SK-MEL-5 (cell line): ENCODE results near the gene VWC2L. TPM values are rescaled to one million over a fixed set of nuclear protein-coding genes. Genes with fewer than 3 reads are reported as not detected.
A peak's percentile ranks its signal among the peaks of the same experiment; 100 is the strongest.

Source experiments
- DNase-seq: peaks from one replicate; pipeline ENCODE4 v3.0.0-alpha.2; 2016; ENCODE audit warnings: low read depth, low spot score
- in situ Hi-C: cut with HindIII; loops from 2 replicates; pipeline ENCODE4 v1.10.0; 2016; ENCODE audit warnings: low sequenced_read_pairs, high pct_unique_total_duplicates, low pct_unique_long_range_greater_than_20kb
- total RNA-seq: library from RNA; depleted of rRNA; stranded (reverse); fragments of >200 nt; shearing (Covaris generic); gene quantifications from 2 replicates; pipeline ENCODE4 v1.2.3, GENCODE V29; 2014

VWC2L gene
- total RNA-seq, 1 experiment from 2014 or later: not detected

GRCh38 chr2:214450118-214450894 lies 39.5 kb downstream of the VWC2L start:
- DNase-seq: no peak
- in situ Hi-C loops: no loop called here

- no peak for DNase-seq
- in situ Hi-C loops: no loop called here
These were observed 40.8 kb downstream of the VWC2L start for GRCh38 chr2:214451516-214452275.

DNA sequence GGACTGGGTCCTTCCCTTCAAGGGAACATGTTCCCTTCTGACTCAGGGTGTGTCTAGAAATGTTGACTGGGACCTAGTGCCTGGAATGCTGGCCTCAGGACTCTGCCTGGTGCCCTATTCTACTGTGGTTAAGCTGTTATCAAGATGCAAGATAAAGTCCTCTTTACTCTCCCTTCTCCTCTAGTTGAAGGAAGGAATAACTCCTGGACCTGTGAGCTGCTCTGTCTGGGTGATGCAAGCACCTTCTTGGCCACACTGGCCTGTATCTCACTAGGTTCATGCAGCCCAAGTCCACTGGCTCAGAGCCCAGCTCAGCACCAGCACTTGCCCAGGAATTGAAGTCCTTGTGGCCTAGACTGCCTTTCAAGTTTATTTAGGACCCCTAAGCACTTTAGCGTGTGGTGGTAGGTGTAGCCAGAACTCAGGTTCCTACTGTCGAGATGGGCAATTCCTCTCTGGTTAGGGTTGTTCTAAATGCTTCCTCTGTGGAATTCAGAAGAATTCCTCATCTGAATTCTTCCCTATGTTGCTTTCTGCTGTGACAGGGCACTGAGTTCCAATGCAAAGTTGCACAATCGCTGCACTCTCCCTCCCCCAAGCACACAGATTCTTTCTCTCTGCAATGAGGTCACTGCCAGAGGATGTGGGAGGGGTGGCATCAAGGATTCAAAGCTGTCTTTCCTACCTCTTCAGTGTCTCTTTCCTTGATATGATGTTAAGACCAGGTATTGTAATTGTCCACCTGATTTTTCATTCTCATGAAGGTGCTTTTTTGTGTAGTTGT lies 54.7 kb downstream of the VWC2L start:
- in situ Hi-C loops: no loop called here
- no peak for DNase-seq

- in situ Hi-C loops: no loop called here
- DNase-seq: no peak
These were observed 58.9 kb downstream of the VWC2L start for GRCh38 chr2:214469728-214470127.

DNA sequence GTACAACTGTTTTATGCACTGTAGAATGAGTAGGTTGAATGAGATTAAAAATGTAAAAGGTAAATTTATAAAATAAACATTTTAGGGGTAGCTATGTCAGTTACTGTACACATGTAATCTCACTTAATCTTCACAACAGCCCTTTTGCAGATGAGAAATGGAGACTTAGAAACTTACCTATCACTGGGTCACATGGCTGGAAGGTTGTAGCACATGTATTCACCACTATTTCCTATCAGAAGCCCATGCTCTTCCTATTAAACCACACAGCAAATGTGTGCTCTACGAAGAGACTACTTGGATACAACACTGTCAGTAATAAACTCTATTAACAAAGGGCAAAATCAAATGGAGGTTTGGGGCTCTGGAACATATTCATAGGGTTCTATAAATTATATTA lies 60.5 kb downstream of the VWC2L start:
- no peak for DNase-seq
- in situ Hi-C loops: no loop called here

GRCh38 chr2:214471990-214472389 lies 61.1 kb downstream of the VWC2L start:
- DNase-seq: no peak
- in situ Hi-C loops: no loop called here

- DNase-seq: no peak
- in situ Hi-C loops: no loop called here
These were observed 66.5 kb downstream of the VWC2L start for GRCh38 chr2:214477305-214477704.

DNA sequence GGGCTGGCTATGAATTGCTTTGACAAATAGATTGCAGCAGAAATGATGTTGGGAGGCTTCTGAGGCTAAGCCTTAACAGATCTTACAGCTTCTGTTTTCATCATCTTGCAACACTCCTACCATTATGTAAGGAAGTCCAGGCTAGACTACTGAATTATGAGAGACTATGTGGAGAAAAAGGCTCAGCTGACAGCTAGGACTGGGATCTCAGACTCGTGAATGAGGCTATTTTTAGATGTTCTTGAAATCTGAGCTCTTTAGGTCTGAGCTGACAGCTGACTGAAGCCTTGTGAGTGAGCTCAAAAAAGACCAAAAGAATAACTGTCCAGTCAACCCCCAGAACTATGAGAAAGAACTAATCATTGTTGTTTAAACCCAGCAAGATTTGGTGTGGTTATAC lies 70.3 kb downstream of the VWC2L start:
- in situ Hi-C loops: no loop called here
- peak; percentile 94 for DNase-seq

GRCh38 chr2:214482728-214483127 lies 71.9 kb downstream of the VWC2L start:
- in situ Hi-C loops: no loop called here
- peak; percentile 22 for DNase-seq

- in situ Hi-C loops: no loop called here
- no peak for DNase-seq
These were observed 73.4 kb downstream of the VWC2L start for GRCh38 chr2:214484239-214484638.

DNA sequence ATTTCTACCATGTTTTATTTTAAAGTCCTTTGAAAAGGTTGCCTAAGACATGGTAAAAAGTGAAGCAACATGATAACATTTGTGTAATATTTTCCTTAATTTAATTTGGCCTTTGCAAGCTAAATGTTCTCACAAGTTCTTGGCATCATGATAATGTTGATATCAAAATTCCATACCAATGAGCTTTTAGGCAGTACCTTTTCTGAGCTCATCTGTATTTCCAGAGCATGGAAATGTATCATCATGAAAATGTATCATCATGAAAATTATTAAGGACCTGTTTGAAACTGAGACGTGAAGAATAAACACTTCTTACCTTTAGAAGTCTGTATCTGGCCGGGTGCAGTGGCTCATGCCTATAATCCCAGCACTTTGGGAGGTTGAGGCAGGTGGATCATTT lies 73.8 kb downstream of the VWC2L start:
- in situ Hi-C loops: no loop called here

DNA sequence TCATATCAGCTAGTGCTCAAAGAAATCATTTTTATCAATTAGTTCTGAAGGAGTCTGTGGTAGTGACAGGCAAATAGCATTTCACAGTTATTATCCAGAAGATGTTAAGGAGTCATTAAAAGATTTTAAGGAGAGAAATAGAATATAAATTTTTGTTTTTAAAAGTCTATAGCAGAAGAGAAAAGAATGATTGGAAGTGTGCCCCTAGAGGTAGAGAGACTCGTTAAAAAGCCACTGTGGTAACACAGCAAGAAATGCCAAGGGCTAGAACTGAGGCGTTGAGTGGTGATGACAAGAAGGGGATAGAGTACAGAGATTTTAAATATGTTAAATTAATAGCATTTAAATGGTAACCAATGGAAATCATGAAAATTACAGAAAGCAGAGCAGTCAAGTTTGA lies 78.3 kb downstream of the VWC2L start:
- peak; percentile 3 for DNase-seq
- in situ Hi-C loops: no loop called here

More for the DNA sequence above, 73.8 kb downstream of the VWC2L start:
- no peak for DNase-seq

DNA sequence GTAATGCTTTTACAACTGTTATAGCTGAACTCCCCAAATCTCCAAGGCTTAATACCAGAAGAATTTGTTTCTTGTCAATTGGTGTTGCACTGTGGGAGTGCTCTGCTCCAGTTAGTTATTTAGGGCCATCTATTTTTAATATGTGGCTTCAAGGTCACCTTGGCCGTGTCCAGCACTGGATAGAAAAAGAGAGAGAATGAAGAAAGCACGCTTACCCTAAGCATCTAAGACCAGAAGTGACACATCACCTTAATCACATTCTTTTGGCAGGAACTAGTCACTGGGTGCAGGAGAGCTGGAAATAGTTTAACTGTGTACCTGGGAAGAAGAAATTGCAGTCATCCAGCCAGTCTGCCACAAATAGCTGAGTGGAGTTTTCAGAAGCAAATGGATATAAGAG lies 78.8 kb downstream of the VWC2L start:
- no peak for DNase-seq
- in situ Hi-C loops: no loop called here

DNA sequence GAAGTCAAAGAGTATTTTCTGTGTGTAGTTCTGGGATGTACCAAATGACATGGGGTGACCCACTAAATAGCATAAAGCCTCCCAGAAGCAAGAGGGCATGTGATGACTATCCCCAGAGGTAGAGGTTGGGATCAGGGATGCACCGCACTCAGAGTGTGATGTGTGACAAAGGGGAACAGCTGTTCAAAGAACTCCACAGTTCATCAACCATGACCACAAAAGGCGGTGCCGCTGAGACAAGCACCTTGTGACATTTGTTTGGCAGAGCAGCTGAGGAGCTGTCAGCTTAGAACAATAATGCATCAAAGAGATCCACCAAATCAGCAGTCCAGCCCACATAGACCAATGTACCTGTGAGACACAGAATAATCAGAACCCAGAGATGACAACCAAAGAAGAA lies 81.3 kb downstream of the VWC2L start:
- in situ Hi-C loops: no loop called here

GRCh38 chr2:214492608-214493007 lies 81.8 kb downstream of the VWC2L start:
- in situ Hi-C loops: no loop called here
- DNase-seq: no peak

More for the DNA sequence above, 81.3 kb downstream of the VWC2L start:
- DNase-seq: no peak

- in situ Hi-C loops: no loop called here
- no peak for DNase-seq
These were observed 86.6 kb downstream of the VWC2L start for GRCh38 chr2:214497489-214497888.

DNA sequence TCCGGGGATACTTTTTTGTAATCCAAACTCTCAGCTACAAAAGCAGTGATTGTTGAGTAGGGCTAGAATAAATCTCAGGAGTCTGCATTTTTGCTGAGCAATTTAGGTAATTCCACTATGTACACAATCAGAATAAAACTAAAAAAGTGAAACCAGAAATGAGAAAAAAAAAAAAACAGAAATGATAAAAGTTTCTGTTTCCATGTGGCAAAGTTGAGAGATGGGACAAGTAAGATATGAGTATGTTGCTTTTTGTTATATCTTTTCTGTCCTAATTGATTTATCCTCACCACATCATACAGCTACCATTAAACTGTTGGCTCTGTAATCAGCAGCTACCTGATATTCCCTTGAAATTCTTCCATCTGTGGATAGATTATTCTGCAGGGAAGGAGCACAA lies 92.7 kb downstream of the VWC2L start:
- no peak for DNase-seq
- in situ Hi-C loops: no loop called here

GRCh38 chr2:214504599-214505376 lies 93.9 kb downstream of the VWC2L start:
- DNase-seq: no peak
- in situ Hi-C loops: no loop called here
